MCF 10A (cell line): ENCODE results near the gene TWIST2. TPM values are rescaled to one million over a fixed set of nuclear protein-coding genes. Genes with fewer than 3 reads are reported as not detected.

ENCODE experiments used
- BruUV-seq: library from RNA; stranded (reverse); fragments of 400-500 nt; replicated peaks from 2 replicates; lab custom pipeline; 2021; lab: Mats Ljungman, UMichigan
- CTCF ChIA-PET: fragments of 300-600 bp; sonication (Branson Sonifier 250); formaldehyde crosslinking; extraction: SDS; loops from one replicate; lab custom pipeline; 2021; ENCODE audit warnings: antibody characterized with exemption, inconsistent platforms; lab: Yijun Ruan, JAX
- POLR2A ChIA-PET: fragments of 300-600, 350-650 bp; sonication (Branson Sonifier 250); formaldehyde crosslinking; extraction: SDS; loops from one replicate; lab custom pipeline; 2020; ENCODE audit warnings: antibody characterized with exemption, inconsistent platforms; lab: Yijun Ruan, JAX
- DNase-seq: peaks from one replicate; pipeline ENCODE4 v3.0.0-alpha.2; 2018; ENCODE audit not compliant: unreplicated experiment
- H3K27ac Mint-ChIP-seq: one replicate; pipeline ENCODE4 v1.8.0; 2022; ENCODE audit warnings: mild to moderate bottlenecking, low read depth, mixed read lengths; ENCODE audit not compliant: unreplicated experiment
- H3K27me3 Mint-ChIP-seq: one replicate; pipeline ENCODE4 v1.8.0; 2022; ENCODE audit warnings: mixed read lengths; ENCODE audit not compliant: insufficient read depth, unreplicated experiment
- H3K36me3 Mint-ChIP-seq: one replicate; pipeline ENCODE4 v1.8.0; 2022; ENCODE audit warnings: mild to moderate bottlenecking, moderate library complexity, mixed read lengths; ENCODE audit not compliant: insufficient read depth, unreplicated experiment
- H3K4me1 Mint-ChIP-seq: one replicate; pipeline ENCODE4 v1.8.0; 2022; ENCODE audit warnings: mixed read lengths; ENCODE audit not compliant: insufficient read depth, unreplicated experiment
- H3K4me3 Mint-ChIP-seq: one replicate; pipeline ENCODE4 v1.8.0; 2022; ENCODE audit warnings: mild to moderate bottlenecking, moderate library complexity, mixed read lengths; ENCODE audit not compliant: unreplicated experiment
- H3K9me3 Mint-ChIP-seq: one replicate; pipeline ENCODE4 v1.8.0; 2022; ENCODE audit warnings: mixed read lengths; ENCODE audit not compliant: unreplicated experiment
- intact Hi-C: fragments of 100-400 bp; cut with micrococcal nuclease; formaldehyde crosslinking; loops from 2 replicates; pipeline ENCODE4 v1.14.1; 2022
- total RNA-seq: library from RNA; stranded (reverse); gene quantifications from 2 replicates; pipeline ENCODE4 v1.2.3, GENCODE V29; 2022
- TF ChIP-seq, protein P1 (sequence below): fragments of 200-600 bp; IDR thresholded peaks from one replicate; pipeline ENCODE4 v1.8.0; 2022; ENCODE audit warnings: antibody characterized with exemption, mild to moderate bottlenecking; ENCODE audit not compliant: unreplicated experiment

Gene TWIST2
- total RNA-seq, 1 experiment from 2014 or later = 30.2 TPM

DNA sequence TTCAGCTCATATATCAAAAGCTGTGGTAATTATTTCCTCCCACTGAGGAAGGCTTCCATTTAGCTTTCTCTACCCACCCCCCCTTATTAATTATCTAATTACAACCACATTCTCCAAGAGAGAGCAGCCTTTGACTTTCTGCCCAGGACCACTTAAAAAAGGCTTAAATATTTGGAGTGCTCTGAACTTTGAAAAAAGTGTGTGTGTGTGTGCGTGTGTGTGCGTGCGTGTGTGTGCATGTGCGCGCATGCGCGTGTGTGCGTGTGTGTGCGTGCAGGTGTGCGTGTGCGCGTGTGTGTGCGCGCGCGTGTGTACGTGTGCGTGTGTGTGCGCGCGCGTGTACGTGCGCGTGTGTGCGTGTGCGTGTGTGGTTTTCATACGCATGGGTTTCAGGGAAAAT lies 57.8 kb downstream of the TWIST2 start:
- peaks cover 4% of the 10 kb centered on the region for H3K36me3 Mint-ChIP-seq
- intact Hi-C loops = no loop called here
- TF ChIP-seq, protein P1, sequence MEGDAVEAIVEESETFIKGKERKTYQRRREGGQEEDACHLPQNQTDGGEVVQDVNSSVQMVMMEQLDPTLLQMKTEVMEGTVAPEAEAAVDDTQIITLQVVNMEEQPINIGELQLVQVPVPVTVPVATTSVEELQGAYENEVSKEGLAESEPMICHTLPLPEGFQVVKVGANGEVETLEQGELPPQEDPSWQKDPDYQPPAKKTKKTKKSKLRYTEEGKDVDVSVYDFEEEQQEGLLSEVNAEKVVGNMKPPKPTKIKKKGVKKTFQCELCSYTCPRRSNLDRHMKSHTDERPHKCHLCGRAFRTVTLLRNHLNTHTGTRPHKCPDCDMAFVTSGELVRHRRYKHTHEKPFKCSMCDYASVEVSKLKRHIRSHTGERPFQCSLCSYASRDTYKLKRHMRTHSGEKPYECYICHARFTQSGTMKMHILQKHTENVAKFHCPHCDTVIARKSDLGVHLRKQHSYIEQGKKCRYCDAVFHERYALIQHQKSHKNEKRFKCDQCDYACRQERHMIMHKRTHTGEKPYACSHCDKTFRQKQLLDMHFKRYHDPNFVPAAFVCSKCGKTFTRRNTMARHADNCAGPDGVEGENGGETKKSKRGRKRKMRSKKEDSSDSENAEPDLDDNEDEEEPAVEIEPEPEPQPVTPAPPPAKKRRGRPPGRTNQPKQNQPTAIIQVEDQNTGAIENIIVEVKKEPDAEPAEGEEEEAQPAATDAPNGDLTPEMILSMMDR = no peak
- no peak for DNase-seq
- CTCF ChIA-PET = interaction anchor here (0.6 kb wide), 1 partner anchor 8 kb away, joined by 4 read pairs; no protein-coding TSS in a partner anchor
- no peak overlapping the region for H3K4me3 Mint-ChIP-seq
- POLR2A ChIA-PET = no interaction called here
- no peak overlapping the region for H3K27ac Mint-ChIP-seq
- BruUV-seq = no TSS peak
- H3K9me3 Mint-ChIP-seq = no peaks in the 10 kb centered on the region
- H3K4me1 Mint-ChIP-seq = peaks cover 14% of the 10 kb centered on the region
- H3K27me3 Mint-ChIP-seq = no peaks in the 10 kb centered on the region

- ChIA-PET CTCF (interaction anchor here (0.9 kb wide), 1 partner anchor 12 kb away, joined by 3 read pairs; no protein-coding TSS in a partner anchor), POLR2A (no interaction called here)
- DNase-seq = no peak
- Mint-ChIP-seq H3K4me3 (no peak overlapping the region), H3K9me3 (no peaks in the 10 kb centered on the region), H3K27ac (no peak overlapping the region), H3K36me3 (peaks cover 11% of the 10 kb centered on the region), H3K27me3 (no peaks in the 10 kb centered on the region), H3K4me1 (peaks cover 10% of the 10 kb centered on the region)
- no TSS peak for BruUV-seq
- TF ChIP-seq, protein P1 = no peak
- intact Hi-C loops = no loop called here
Measured at GRCh38 chr2:238906254-238906935, 58.5 kb downstream of the TWIST2 start.

GRCh38 chr2:238906936-238907716 lies 59.2 kb downstream of the TWIST2 start:
- Mint-ChIP-seq H3K27me3 (no peaks in the 10 kb centered on the region), H3K4me1 (peaks cover 9% of the 10 kb centered on the region), H3K4me3 (no peak overlapping the region), H3K9me3 (no peaks in the 10 kb centered on the region), H3K27ac (no peak overlapping the region), H3K36me3 (peaks cover 19% of the 10 kb centered on the region)
- TF ChIP-seq, protein P1 = no peak
- ChIA-PET CTCF (interaction anchor here (0.9 kb wide), 1 partner anchor 12 kb away, joined by 3 read pairs; no protein-coding TSS in a partner anchor), POLR2A (no interaction called here)
- intact Hi-C loops = no loop called here
- no TSS peak for BruUV-seq
- no peak for DNase-seq

DNA sequence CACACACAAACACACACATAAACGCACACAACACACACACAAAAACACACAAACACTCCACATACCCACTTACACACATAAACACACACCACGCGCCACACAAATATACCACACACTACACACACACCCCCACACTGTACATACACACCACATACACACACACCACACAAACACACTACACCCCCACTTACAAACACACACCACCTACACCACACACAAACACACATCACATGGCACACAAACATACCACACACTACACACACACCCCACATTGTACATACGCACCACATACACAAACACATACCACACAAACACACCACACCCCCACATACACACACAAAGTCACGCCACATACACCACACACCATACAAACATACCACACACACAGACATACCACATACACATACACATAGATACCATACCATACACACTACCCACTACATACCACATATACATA lies 59.9 kb downstream of the TWIST2 start:
- Mint-ChIP-seq H3K36me3 (peaks cover 19% of the 10 kb centered on the region), H3K9me3 (no peaks in the 10 kb centered on the region), H3K4me1 (peaks cover 9% of the 10 kb centered on the region), H3K27ac (no peak overlapping the region), H3K4me3 (no peak overlapping the region), H3K27me3 (no peaks in the 10 kb centered on the region)
- intact Hi-C loops = no loop called here
- POLR2A ChIA-PET = no interaction called here
- DNase-seq = no peak
- BruUV-seq = no TSS peak
- CTCF ChIA-PET = no interaction called here
- TF ChIP-seq, protein P1 = no peak
